Stimulated activated CD4-positive, alpha-beta T cell treated with anti-CD3 and anti-CD28 coated beads, Interleukin-4, amount 100 ng/mL, for 1 hour (primary cell): ENCODE results near the gene TNS1.
A peak's percentile ranks its signal among the peaks of the same experiment; 100 is the strongest.
"Not testable (repeated sequence)": the region's sequence is repeated elsewhere in the genome, so short reads cannot be mapped to it uniquely, and the experiment has no call there.

Experiments used
- DNase-seq: peaks from one replicate; pipeline ENCODE4 v3.0.0-alpha.2; 2020

Gene TNS1

DNA sequence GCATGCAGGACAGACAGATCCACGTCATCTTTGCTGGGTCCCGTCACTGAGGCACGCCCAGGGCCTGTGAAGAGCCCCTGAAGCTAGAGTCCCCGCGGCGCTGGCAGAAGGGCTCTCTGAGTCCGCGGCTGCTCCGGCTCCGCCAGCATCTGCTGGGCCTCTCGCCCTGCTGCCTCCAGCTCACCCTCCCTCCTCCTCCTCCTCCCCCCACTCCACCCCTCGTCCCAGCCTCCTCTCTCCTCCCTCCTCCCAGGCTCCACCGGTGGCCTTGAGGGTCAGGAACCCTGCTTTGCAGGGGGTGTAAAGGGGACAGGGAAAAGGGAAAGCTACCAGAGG is at the start of gene TNS1:
Gene TNS1, minus strand, starts transcription at position 151 of the 336 bp plus-strand sequence. Its CDS starts 123 bp downstream, at position 28.
- no peak for DNase-seq

DNA sequence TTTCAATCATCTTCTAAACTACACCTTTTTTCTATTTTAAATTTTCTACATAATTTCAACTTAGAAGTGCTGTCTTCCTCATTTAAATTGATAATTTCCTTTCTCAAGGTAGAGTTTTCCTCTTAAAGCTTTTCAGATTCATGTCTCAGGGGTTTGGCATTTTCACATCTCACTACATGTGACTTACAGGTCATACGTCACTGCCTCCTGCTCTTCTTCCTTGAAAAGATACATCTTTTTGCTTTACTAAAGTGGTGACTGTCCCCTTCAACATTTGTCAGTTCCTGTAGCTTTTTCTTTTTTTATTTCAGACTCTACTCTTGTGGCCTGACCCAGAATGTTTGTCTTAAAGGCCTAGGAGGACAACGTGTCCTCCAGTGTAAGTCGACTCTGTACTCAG is 49.1 kb upstream of the TNS1 start:
- DNase-seq = no peak

GRCh38 chr2:218047536-218048225 is 44.9 kb upstream of the TNS1 start:
- no peak for DNase-seq

DNA sequence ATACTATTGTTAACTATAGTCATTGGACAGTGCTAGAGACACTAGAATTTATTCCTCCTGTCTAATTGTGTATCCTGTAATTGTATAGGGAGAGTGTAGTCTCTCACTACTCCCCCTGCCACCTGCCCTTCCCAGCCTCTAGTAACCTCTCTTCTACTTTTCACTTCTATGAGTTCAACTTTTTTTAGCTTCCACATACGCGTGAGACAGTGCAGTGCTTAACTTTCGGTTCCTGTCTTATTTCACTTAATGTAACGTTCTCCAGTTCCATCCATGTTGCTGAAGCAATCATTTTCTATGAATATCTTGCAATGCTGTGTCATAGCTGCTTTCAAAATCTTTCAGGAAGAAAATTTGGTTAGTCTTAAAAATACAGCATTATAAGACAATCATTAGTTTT is 43.4 kb upstream of the TNS1 start:
- no peak for DNase-seq

GRCh38 chr2:218044599-218044998 is 41.8 kb upstream of the TNS1 start:
- not testable (repeated sequence) for DNase-seq

GRCh38 chr2:218043701-218044109 is 40.9 kb upstream of the TNS1 start:
- no peak for DNase-seq

- no peak for DNase-seq
These were observed 40.3 kb upstream of the TNS1 start for GRCh38 chr2:218043100-218043499.

DNA sequence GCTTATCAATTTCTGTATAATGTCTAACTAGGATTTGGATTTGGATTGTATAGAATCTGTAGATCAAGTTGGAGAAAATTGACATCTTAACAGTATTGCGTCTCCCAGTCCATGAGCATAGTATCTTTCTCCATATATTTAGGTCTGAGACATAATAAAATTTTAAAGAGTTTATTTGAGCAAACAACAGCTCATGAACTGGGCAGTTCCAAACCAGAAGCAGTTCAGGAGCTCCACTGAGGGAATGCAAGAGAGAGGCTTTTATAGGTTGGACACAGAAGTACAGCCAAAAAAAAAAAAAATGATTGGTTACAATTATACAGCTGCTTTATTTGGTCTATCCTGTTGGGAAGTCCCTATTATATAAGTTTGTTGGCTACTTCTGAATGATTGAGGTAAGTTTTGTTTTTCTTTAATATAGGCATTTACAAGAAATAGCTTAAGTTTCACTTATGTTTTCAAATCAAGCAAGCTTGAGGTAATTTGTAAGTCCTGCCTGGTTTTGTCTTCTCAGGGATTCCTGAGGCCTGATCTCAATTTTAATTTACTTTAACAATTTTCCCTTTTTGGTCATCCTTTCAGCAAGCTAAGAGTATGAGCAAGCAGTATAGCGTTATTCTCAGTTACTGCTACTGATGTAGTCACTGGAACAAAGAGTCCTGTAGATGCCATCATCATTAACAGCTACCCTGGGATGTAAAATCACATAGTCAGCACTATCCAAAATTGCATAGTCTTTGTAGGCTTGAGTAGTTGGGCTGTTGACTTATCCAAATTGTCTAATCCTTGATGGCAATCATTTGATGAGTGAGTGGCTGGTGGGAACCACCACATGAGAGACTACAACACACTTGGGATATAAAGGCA is 38.7 kb upstream of the TNS1 start:
- DNase-seq = no peak

GRCh38 chr2:218040883-218041282 is 38.1 kb upstream of the TNS1 start:
- no peak for DNase-seq

- no peak for DNase-seq
These were observed 36.4 kb upstream of the TNS1 start for GRCh38 chr2:218039171-218039570.

DNA sequence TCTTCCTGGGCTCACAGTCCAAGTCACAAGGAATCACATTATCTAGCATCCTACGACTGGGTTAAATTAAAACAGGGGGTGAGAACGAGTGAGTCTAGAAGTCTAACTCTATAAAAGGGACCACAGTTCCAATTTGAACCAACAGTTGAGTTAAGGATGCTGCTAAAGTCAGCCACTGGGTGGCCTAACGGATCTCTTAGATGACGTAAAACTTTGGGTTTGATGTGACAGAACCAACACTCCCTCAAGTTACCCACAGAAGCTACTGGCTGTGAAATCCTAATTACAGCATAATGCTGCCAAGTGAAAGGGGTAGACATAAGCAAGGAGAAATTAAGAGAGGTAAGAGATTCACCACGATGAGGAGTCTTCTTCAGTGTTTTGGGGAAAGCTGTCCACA is 33.6 kb upstream of the TNS1 start:
- DNase-seq = no peak

DNA sequence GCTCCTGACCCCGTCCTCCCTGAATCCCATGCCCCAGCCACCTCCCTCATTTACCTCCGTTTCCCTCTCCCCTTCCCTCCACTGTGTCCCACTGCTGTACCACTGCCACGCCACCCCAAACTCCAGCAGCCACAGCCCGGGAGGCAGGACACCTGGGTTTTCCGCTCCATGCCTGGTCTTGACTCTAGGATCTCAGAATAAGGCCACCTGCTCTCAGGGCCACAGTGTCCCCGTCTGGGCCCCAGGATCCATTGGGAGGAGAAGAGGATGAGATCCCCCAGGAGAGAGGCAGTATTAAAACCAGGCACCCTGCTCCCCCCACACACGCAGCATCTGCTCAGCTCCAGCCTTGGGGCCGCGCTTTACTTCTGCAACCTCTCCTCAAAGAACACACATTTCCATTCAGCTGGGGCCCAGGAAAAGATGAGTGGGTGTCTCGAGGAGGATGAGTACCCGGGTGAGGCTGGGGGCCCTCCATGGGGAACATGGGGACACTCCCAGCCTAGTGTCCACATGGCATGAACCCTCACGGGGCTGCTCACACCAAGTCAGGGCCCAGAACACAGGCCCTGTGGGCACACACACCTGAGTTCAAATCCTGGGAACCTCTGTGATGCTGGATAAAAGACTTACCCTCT is 32.8 kb upstream of the TNS1 start:
- DNase-seq = no peak

- peak; percentile 65 for DNase-seq
These were observed 31.9 kb upstream of the TNS1 start for GRCh38 chr2:218034497-218035213.

- no peak for DNase-seq
These were observed 31.0 kb upstream of the TNS1 start for GRCh38 chr2:218033590-218034496.

DNA sequence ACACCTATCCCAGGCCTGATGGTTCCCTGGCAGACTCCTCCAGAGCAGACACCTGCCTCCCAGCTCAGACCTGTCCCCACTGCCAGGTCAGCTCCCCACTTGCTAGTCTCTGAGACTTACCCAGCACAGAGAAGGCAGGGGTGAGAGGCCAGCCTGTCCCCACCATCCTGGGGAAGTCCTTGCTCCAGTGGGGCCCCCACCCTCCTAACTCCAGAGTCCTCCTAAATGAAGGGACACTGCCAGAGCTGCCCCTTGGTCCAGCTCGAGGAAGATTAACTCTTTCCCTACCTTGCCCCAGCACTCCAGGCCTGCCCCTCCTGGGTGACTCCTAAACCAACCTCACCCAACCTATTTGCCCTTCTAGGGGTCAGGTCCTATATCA is 30.4 kb upstream of the TNS1 start:
- no peak for DNase-seq

GRCh38 chr2:218032336-218033171 is 29.8 kb upstream of the TNS1 start:
- DNase-seq = no peak

DNA sequence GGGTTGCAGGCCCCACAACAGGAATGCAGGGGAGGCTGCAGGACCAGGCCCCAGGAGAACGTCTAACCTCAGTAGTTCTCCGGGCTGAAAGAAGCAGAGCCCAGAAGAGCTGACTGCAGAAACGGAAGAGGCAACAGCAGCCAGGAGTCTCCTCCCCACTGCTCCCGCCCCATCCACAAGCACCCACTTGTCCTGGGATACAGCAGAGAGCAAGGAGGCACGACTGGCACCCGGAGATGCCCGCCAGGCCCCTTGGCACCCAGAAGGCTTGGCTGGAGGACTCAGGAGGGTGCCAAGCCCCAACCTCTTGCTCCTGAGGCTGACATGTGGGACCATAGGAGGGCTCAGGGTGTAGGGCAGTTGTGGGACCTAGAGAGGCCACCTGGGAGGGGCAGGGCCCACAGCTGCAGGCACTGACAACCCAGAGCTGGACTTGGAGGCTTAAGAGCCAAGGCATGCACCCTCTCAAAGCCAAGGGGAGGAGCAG is 29.0 kb upstream of the TNS1 start:
- DNase-seq = no peak

DNA sequence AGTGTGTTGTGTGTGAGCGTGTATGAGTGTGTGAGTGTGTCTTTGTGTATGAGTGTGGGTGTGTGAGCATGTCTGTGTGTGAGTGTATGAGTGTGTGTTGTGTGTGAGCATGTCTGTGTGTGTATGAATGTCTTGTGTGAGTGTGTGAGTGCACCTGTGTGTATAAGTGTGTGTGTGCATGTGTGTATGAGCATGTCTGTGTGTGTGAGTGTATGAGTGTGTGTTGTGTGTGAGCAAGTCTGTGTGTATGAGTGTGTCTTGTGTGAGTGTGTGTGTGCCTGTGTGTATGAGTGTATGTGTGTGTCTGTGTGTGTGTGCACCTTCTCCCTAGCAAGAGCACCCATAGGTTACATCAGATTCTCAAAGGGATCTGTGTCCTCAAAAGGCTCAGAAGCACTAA is 28.5 kb upstream of the TNS1 start:
- DNase-seq = no peak

DNA sequence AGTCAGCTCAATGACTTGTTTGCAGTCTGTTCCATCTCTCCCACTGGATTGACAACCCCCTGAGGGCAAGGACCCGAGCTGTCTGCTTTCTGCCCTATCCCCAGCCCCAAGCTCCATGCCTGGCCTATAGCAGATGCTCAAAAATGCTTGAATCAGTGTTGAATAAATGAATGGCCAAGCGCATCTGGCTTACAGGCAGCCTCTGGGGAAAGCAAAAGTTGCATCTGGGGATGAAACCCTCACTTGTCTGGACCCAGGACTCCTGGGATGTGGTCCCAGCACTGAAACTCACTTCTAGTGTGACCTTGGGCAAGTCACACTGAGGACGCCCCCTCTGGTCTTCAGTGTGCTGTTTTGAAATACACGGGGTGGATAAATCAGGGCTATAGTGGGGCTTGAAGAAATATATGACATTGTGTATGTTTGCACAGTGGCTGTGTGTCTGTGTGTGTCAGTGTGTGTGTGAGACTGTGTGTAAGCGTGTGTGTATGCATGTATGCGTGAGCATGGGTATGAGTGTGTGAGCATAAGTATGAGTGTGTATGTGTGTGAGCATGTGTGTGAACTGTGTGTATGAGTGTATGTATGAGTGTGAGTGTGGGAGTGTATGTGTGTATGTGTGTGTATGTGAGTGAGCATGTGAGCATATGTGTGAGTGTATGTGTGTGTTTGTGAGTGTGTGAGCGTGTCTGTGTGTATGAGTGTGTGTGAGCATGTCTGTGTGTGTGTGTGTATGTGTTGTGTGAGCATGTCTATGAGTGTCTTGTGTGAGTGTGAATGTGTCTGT is 27.8 kb upstream of the TNS1 start:
- no peak for DNase-seq
